Loucy (cell line): ENCODE data around the gene TGOLN2.

Experiments
- EZH2phosphoT487 ChIP-seq: fragments of 200-600 bp; IDR thresholded peaks from 2 replicates; pipeline ENCODE4 v1.6.1; 2018; ENCODE audit warnings: antibody characterized with exemption, mild to moderate bottlenecking, moderate library complexity, borderline replicate concordance
- TF ChIP-seq, protein P1 (sequence below): fragments of 200-600 bp; sonication (generic); conservative IDR thresholded peaks from 2 replicates; pipeline ENCODE4 v1.5.1; 2014; ENCODE audit warnings: mild to moderate bottlenecking, antibody characterized with exemption, low read length

- TF ChIP-seq, protein P1, sequence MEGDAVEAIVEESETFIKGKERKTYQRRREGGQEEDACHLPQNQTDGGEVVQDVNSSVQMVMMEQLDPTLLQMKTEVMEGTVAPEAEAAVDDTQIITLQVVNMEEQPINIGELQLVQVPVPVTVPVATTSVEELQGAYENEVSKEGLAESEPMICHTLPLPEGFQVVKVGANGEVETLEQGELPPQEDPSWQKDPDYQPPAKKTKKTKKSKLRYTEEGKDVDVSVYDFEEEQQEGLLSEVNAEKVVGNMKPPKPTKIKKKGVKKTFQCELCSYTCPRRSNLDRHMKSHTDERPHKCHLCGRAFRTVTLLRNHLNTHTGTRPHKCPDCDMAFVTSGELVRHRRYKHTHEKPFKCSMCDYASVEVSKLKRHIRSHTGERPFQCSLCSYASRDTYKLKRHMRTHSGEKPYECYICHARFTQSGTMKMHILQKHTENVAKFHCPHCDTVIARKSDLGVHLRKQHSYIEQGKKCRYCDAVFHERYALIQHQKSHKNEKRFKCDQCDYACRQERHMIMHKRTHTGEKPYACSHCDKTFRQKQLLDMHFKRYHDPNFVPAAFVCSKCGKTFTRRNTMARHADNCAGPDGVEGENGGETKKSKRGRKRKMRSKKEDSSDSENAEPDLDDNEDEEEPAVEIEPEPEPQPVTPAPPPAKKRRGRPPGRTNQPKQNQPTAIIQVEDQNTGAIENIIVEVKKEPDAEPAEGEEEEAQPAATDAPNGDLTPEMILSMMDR: no peak
- TF ChIP-seq EZH2phosphoT487: no peak
Measured at GRCh38 chr2:85288244-85288725, 39.5 kb downstream of the TGOLN2 start.
